SK-N-SH (cell line): ENCODE measurements around the gene GNAI3. TPM values are rescaled to one million over a fixed set of nuclear protein-coding genes. Genes with fewer than 3 reads are reported as not detected.

Experiments
- CTCF ChIA-PET: fragments of 300-600, 350-600 bp; formaldehyde crosslinking; extraction: SDS; loops from one replicate; lab custom pipeline; 2021; lab: Yijun Ruan, JAX
- POLR2A ChIA-PET: fragments of 350-600 bp; sonication (Branson Sonifier 250); formaldehyde crosslinking; extraction: SDS; loops from one replicate; lab custom pipeline; 2020; ENCODE audit warnings: antibody characterized with exemption, inconsistent platforms; lab: Yijun Ruan, JAX
- DNase-seq: peaks from one replicate; pipeline ENCODE4 v3.0.0; 2012
- H2AFZ ChIP-seq: fragments of 200-600 bp; sonication (generic); 2 replicates; pipeline ENCODE4 v1.8.1; 2016; ENCODE audit warnings: antibody characterized with exemption, mild to moderate bottlenecking, low read depth
- H3F3A ChIP-seq: fragments of 200-600 bp; sonication (generic); replicated peaks from 2 replicates; pipeline ENCODE3; 2016; ENCODE audit warnings: antibody characterized with exemption, mild to moderate bottlenecking; ENCODE audit not compliant: insufficient read depth
- H3K27ac ChIP-seq, 2 experiments: fragments of 200-500 bp in 1 of 2; fragments of 200-600 bp in 1 of 2; sonication (Bioruptor generic) in 1 of 2; sonication (generic), shearing (Covaris generic) in 1 of 2; 2 replicates each; pipeline versions ENCODE4 v1.5.1 to v1.6.1; 2014 to 2016; ENCODE audit warnings: low read depth in 2 of 2, inconsistent platforms in 1 of 2, low read length in 1 of 2, mild to moderate bottlenecking in 1 of 2, mixed read lengths in 1 of 2
- H3K27me3 ChIP-seq: fragments of 200-600 bp; sonication (generic), shearing (Covaris generic); 2 replicates; pipeline ENCODE4 v1.6.1; 2016; ENCODE audit warnings: mixed run types; ENCODE audit not compliant: insufficient read depth
- H3K36me3 ChIP-seq, 2 experiments: fragments of 200-500 bp in 1 of 2; fragments of 200-600 bp in 1 of 2; sonication (Bioruptor generic) in 1 of 2; sonication (generic) in 1 of 2; replicated peaks in 1 of 2; 2 replicates each; pipeline versions ENCODE3 to v1.5.1; 2014 to 2016; ENCODE audit warnings: low read length in 1 of 2, mild to moderate bottlenecking in 1 of 2; ENCODE audit not compliant: insufficient read depth in 2 of 2, control insufficient read depth in 1 of 2
- H3K4me1 ChIP-seq, 2 experiments: fragments of 200-500 bp in 1 of 2; fragments of 200-600 bp in 1 of 2; sonication (Bioruptor generic) in 1 of 2; sonication (generic), shearing (Covaris generic) in 1 of 2; 2 replicates each; pipeline versions ENCODE4 v1.5.1 to v1.6.1; 2014 to 2016; ENCODE audit warnings: low read depth in 1 of 2, low read length in 1 of 2, mixed run types in 1 of 2; ENCODE audit not compliant: insufficient read depth in 2 of 2, control insufficient read depth in 1 of 2
- H3K4me2 ChIP-seq: fragments of 200-600 bp; sonication (generic), shearing (Covaris generic); 2 replicates; pipeline ENCODE4 v1.6.1; 2017; ENCODE audit warnings: mixed run types
- H3K4me3 ChIP-seq, 2 experiments: fragments of 200-500 bp in 1 of 2; fragments of 200-600 bp in 1 of 2; sonication (Bioruptor generic) in 1 of 2; sonication (generic), shearing (Covaris generic) in 1 of 2; 2 replicates each; pipeline versions ENCODE4 v1.5.1 to v1.8.1; 2014 to 2016; ENCODE audit warnings: low read depth in 2 of 2, inconsistent platforms in 1 of 2, low read length in 1 of 2, mild to moderate bottlenecking in 1 of 2, mixed read lengths in 1 of 2, moderate library complexity in 1 of 2
- H3K79me2 ChIP-seq: fragments of 200-600 bp; sonication (generic); 2 replicates; pipeline ENCODE4 v1.8.1; 2017; ENCODE audit warnings: mild to moderate bottlenecking; ENCODE audit not compliant: insufficient read depth
- H3K9ac ChIP-seq: fragments of 200-600 bp; sonication (generic); 2 replicates; pipeline ENCODE4 v1.6.1; 2017; ENCODE audit warnings: mixed run types
- H3K9me2 ChIP-seq: fragments of 200-600 bp; sonication (generic); 2 replicates; pipeline ENCODE4 v1.6.1; 2017; ENCODE audit warnings: mixed run types
- H3K9me3 ChIP-seq: fragments of 200-600 bp; sonication (generic); 2 replicates; pipeline ENCODE4 v1.6.1; 2017; ENCODE audit warnings: mixed run types, mild to moderate bottlenecking, moderate library complexity
- H4K20me1 ChIP-seq: fragments of 200-600 bp; sonication (generic); 2 replicates; pipeline ENCODE4 v1.6.1; 2017; ENCODE audit warnings: mild to moderate bottlenecking, mixed run types; ENCODE audit not compliant: insufficient read depth
- CHD2 ChIP-seq: fragments of 150-350 bp; IDR thresholded peaks from 2 replicates; pipeline ENCODE4 v1.6.1; 2018; ENCODE audit warnings: low read length; ENCODE audit not compliant: partially characterized antibody
- CTCF ChIP-seq: fragments of 200-600 bp; sonication (generic); IDR thresholded peaks from 2 replicates; pipeline ENCODE4 v1.6.1; 2017; ENCODE audit warnings: antibody characterized with exemption, mild to moderate bottlenecking, moderate library complexity
- ELF1 ChIP-seq: IDR thresholded peaks from 2 replicates; pipeline ENCODE4 v1.4.0; 2012
- EZH2phosphoT487 ChIP-seq: fragments of 200-600 bp; sonication (generic); IDR thresholded peaks from 2 replicates; pipeline ENCODE4 v1.6.1; 2017; ENCODE audit warnings: low read depth, mixed run types, mild to moderate bottlenecking, antibody characterized with exemption, moderate library complexity, borderline replicate concordance
- FOSL2 ChIP-seq: IDR thresholded peaks from 2 replicates; pipeline ENCODE4 v1.4.0; 2012; ENCODE audit warnings: low read depth, mild to moderate bottlenecking, moderate library complexity, borderline replicate concordance
- FOXM1 ChIP-seq: IDR thresholded peaks from 2 replicates; pipeline ENCODE4 v1.4.0; 2012; ENCODE audit warnings: low read depth, mild to moderate bottlenecking
- GATA2 ChIP-seq: sonication (generic); formaldehyde crosslinking; IDR thresholded peaks from 2 replicates; pipeline ENCODE4 v1.5.0; 2020; ENCODE audit warnings: mild to moderate bottlenecking, missing genetic modification reagents
- MEF2A ChIP-seq: IDR thresholded peaks from 2 replicates; pipeline ENCODE4 v1.4.0; 2012; ENCODE audit warnings: low read depth, borderline replicate concordance
- PBX3 ChIP-seq: IDR thresholded peaks from 2 replicates; pipeline ENCODE4; 2012
- REST ChIP-seq: IDR thresholded peaks from 2 replicates; pipeline ENCODE4 v1.6.1; 2012; ENCODE audit warnings: mild to moderate bottlenecking, low read depth, low read length, moderate library complexity
- RFX5 ChIP-seq: IDR thresholded peaks from 2 replicates; pipeline ENCODE4 v1.6.1; 2012; ENCODE audit warnings: mild to moderate bottlenecking, improper control_type of control experiment, low read length
- RXRA ChIP-seq: IDR thresholded peaks from 2 replicates; pipeline ENCODE4 v1.4.0; 2012; ENCODE audit warnings: low read depth, mild to moderate bottlenecking, borderline replicate concordance
- SMC3 ChIP-seq: IDR thresholded peaks from 2 replicates; pipeline ENCODE4 v1.6.1; 2012; ENCODE audit warnings: low read depth, low read length, improper control_type of control experiment
- USF2 ChIP-seq: fragments of 150-350 bp; IDR thresholded peaks from 2 replicates; pipeline ENCODE4 v1.6.1; 2017; ENCODE audit warnings: antibody characterized with exemption, low read length, low read depth, borderline replicate concordance
- WGBS: methylation state at CpG from one replicate; pipeline ENCODE4 v1.1.6; 2017; ENCODE audit warnings: low lambda C conversion rate; 5-methylcytosine and 5-hydroxymethylcytosine counted together
- polyA plus RNA-seq, 3 experiments: library from polyadenylated mRNA; depleted of rRNA; stranded (reverse); fragments of >200 nt; gene quantifications; 2 replicates each; pipeline ENCODE4 v1.2.3, GENCODE V29; 2012

Gene GNAI3
- polyA plus RNA-seq, 1 of the 3 experiments (the other 2 are of a cell fraction) = 4.0 TPM

DNA sequence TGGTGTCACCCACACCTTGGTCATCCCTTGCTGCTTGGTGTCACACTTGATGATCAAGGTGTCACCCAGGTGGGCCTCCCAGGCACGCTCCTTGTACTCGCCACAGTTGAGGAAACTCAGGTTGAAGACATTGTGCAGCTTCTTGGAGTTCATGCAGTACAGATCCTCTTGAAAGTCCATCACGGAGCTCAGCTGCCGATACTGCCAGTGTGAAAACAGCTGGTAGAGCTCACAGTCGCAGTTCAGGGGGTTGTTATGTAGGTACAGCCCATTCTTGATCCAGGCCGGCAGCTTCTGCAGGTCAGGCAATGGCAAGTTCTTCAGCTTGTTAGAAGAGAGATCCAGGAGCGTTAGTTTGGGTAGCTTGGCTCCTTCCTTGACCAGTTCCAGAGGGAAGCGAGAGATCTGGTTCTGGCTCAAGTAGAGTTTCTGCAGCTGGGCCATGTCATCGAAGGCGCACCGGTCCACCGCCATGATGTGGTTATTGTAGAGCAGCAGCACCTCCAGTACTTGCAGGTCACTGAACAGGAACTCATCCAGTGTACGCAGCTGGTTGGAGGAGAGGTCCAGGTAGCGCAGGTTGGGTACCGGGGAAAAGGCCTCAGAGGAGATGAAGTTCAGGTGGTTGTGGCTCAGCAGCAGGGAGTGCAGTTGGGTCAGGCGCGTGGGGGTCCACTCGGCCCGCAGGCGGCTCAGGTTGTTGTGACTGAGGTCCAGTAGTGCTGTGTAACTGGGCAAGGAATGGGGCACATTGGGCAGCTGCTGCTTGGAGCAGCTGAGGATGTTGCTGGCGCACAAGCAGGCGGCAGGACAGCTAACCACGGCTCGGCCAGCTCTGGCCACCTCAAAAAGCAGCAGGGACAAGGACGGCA, 40.2 kb upstream of the GNAI3 start:
- H4K20me1 ChIP-seq = no peaks in the 10 kb centered on the region
- H3F3A ChIP-seq = no peaks in the 10 kb centered on the region
- H3K9ac ChIP-seq = no peak overlapping the region
- DNase-seq = no peak
- H3K9me2 ChIP-seq = no peaks in the 10 kb centered on the region
- POLR2A ChIA-PET = interaction anchor here (1.0 kb wide), 1 partner anchor 25 kb away, joined by 3 read pairs; the partner anchor contains the start of gene ATXN7L2
- H3K36me3 ChIP-seq = no peaks in the 10 kb centered on the region
- no peaks in the 10 kb centered on the region; the same call in 1 of the 2 replicates for H3K27me3 ChIP-seq
- no peak overlapping the region for H3K4me2 ChIP-seq
- H3K79me2 ChIP-seq = no peaks in the 10 kb centered on the region
- CTCF ChIA-PET = interaction anchor here (1.2 to 40.2 kb wide), 5 partner anchors 9 to 142 kb away, joined by 3 to 1710 read pairs (median 72); partner anchors contain the start of genes ATXN7L2, CYB561D1 and GPR61
- no peaks in the 10 kb centered on the region for H3K9me3 ChIP-seq
- WGBS = 97% methylated on average over 23 of the region's 25 CpGs
- peaks cover 0 to 11% of the 10 kb centered on the region in 2 experiments; a peak in 1 of 4 replicates for H3K4me1 ChIP-seq
- no peak overlapping the region for H2AFZ ChIP-seq
- no peak overlapping the region for H3K27ac ChIP-seq
- TF ChIP-seq PBX3 (no peak), MEF2A (no peak), RXRA (no peak), GATA2 (CRISPR knock-in tag) (no peak), ELF1 (no peak), SMC3 (no peak), REST (no peak), FOXM1 (no peak), RFX5 (no peak), EZH2phosphoT487 (no peak), CTCF (no peak), FOSL2 (no peak), USF2 (no peak), CHD2 (no peak)
- TF ChIP-seq, all 33 proteins: peak for 0
- H3K4me3 ChIP-seq = no peak overlapping the region
